DND-41 (cell line): ENCODE data around the gene XRCC6.

Source experiments
- CTCF ChIP-seq: IDR thresholded peaks from 2 replicates; pipeline ENCODE4 v1.5.1; 2012; ENCODE audit warnings: borderline replicate concordance, low read length, moderate library complexity, mild to moderate bottlenecking; ENCODE audit not compliant: poor library complexity, severe bottlenecking; ENCODE audit errors: extremely low read depth
- EZH2 ChIP-seq: IDR thresholded peaks from 3 replicates; pipeline ENCODE4 v1.6.1; 2012; ENCODE audit warnings: borderline replicate concordance, low read depth, mild to moderate bottlenecking, moderate library complexity, low read length, inconsistent platforms; ENCODE audit not compliant: severe bottlenecking

DNA sequence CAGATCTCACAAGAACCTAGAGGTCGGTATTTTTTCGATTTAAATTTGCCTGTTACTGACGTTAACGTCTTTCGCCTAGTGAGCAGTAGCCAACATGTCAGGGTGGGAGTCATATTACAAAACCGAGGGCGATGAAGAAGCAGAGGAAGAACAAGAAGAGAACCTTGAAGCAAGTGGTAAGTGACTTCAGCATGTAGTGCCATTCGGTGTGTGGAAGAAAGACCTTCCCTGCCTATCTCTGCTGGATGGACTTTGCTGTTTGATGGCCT, 750 bp downstream of the XRCC6 start:
- TF ChIP-seq CTCF, result no peak
- TF ChIP-seq EZH2, result no peak
